Measurements from ENCODE around the gene LPP. TPM values are rescaled to one million over a fixed set of nuclear protein-coding genes. Genes with fewer than 3 reads are reported as not detected.

The LPP gene
- total and polyA plus RNA-seq, 2 of the 13 experiments (the other 11 are each of a cell fraction or from before 2014, with no cell fraction given) = 19.2 to 29.9 TPM

DNA sequence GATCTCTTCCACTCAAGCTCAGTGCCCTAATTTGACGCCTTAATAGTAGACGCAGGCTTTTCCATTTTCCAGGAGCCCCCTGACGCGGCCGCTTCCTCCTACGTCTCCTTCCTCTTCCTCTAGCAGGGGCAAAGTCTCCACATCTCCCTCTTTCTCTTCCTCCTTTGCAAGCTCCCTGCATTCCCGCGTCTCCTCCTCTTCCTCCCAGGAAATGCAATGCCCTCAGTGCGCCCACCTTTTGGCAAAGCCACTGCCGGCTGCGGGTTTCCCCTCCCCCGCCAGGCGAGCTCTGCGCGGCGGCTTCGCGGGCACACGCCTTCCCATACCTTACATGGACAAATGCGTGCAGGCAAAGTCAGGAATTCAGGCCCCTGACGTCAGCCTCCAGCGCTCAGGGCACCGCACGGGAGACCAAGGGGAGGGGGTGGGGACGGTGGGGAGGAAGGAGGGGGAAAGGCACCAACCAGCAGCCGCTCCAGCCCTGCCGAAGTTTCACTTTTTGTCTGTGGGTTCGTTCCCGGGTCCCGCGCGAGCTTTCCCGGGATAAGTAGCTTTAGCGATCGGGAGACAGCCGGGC lies 432 bp upstream of the LPP start (continued):
- TF ChIP-seq, protein P1, sequence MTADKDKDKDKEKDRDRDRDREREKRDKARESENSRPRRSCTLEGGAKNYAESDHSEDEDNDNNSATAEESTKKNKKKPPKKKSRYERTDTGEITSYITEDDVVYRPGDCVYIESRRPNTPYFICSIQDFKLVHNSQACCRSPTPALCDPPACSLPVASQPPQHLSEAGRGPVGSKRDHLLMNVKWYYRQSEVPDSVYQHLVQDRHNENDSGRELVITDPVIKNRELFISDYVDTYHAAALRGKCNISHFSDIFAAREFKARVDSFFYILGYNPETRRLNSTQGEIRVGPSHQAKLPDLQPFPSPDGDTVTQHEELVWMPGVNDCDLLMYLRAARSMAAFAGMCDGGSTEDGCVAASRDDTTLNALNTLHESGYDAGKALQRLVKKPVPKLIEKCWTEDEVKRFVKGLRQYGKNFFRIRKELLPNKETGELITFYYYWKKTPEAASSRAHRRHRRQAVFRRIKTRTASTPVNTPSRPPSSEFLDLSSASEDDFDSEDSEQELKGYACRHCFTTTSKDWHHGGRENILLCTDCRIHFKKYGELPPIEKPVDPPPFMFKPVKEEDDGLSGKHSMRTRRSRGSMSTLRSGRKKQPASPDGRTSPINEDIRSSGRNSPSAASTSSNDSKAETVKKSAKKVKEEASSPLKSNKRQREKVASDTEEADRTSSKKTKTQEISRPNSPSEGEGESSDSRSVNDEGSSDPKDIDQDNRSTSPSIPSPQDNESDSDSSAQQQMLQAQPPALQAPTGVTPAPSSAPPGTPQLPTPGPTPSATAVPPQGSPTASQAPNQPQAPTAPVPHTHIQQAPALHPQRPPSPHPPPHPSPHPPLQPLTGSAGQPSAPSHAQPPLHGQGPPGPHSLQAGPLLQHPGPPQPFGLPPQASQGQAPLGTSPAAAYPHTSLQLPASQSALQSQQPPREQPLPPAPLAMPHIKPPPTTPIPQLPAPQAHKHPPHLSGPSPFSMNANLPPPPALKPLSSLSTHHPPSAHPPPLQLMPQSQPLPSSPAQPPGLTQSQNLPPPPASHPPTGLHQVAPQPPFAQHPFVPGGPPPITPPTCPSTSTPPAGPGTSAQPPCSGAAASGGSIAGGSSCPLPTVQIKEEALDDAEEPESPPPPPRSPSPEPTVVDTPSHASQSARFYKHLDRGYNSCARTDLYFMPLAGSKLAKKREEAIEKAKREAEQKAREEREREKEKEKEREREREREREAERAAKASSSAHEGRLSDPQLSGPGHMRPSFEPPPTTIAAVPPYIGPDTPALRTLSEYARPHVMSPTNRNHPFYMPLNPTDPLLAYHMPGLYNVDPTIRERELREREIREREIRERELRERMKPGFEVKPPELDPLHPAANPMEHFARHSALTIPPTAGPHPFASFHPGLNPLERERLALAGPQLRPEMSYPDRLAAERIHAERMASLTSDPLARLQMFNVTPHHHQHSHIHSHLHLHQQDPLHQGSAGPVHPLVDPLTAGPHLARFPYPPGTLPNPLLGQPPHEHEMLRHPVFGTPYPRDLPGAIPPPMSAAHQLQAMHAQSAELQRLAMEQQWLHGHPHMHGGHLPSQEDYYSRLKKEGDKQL (CRISPR knock-in tag; IDR thresholded peaks at IDR 0.05; ENCODE audit: low read depth) = no peak
- TF ChIP-seq ZSCAN20 (CRISPR knock-in tag; IDR thresholded peaks at IDR 0.05; ENCODE audit: borderline replicate concordance) (0 out of 2 replicates have a peak, but pooled peaks have one; percentile 44), EP300 (IDR thresholded peaks at IDR 0.05; ENCODE audit: low read depth in 2 of 2, low read length in 2 of 2) (peak in 1 of 2 experiments; percentile 34; a peak in 1 of 4 replicates), EP300 (CRISPR knock-in tag; IDR thresholded peaks at IDR 0.05; ENCODE audit: borderline replicate concordance) (0 out of 2 replicates have a peak, but pooled peaks have one; percentile 20), ZNF782 (CRISPR knock-in tag; IDR thresholded peaks at IDR 0.05; ENCODE audit: borderline replicate concordance) (no peak), MZF1 (CRISPR knock-in tag; IDR thresholded peaks at IDR 0.05; ENCODE audit: borderline replicate concordance) (no peak), PHB2 (IDR thresholded peaks at IDR 0.05; ENCODE audit: partially characterized antibody) (no peak), MEF2D (CRISPR knock-in tag; IDR thresholded peaks at IDR 0.05) (peak; percentile 72), DMAP1 (CRISPR knock-in tag; IDR thresholded peaks at IDR 0.05) (peak; percentile 33; the same call in 1 of the 2 replicates), FOXO1 (CRISPR knock-in tag; IDR thresholded peaks at IDR 0.05) (peak; percentile 26; the same call in 1 of the 2 replicates), ZNF776 (CRISPR knock-in tag; IDR thresholded peaks at IDR 0.05) (peak; percentile 53; the same call in 1 of the 2 replicates), ZNF468 (CRISPR knock-in tag; IDR thresholded peaks at IDR 0.05) (no peak), ZMAT3 (CRISPR knock-in tag; conservative IDR thresholded peaks at IDR 0.05) (no peak; the same call in 1 of the 2 replicates), ZNF329 (CRISPR knock-in tag; IDR thresholded peaks at IDR 0.05; ENCODE audit: low read depth) (0 out of 2 replicates have a peak, but pooled peaks have one; percentile 27), BRD4 (CRISPR knock-in tag; IDR thresholded peaks at IDR 0.05) (peak; percentile 54; the same call in 1 of the 2 replicates), ZNF790 (CRISPR knock-in tag; IDR thresholded peaks at IDR 0.05; ENCODE audit: borderline replicate concordance) (0 out of 2 replicates have a peak, but pooled peaks have one; percentile 31), GABPA (IDR thresholded peaks at IDR 0.05; ENCODE audit: low read depth, low read length) (no peak), GABPA (CRISPR knock-in tag; IDR thresholded peaks at IDR 0.05; ENCODE audit: low read depth) (no peak), ZNF225 (CRISPR knock-in tag; IDR thresholded peaks at IDR 0.05) (no peak)
- TF ChIP-seq, protein P2, sequence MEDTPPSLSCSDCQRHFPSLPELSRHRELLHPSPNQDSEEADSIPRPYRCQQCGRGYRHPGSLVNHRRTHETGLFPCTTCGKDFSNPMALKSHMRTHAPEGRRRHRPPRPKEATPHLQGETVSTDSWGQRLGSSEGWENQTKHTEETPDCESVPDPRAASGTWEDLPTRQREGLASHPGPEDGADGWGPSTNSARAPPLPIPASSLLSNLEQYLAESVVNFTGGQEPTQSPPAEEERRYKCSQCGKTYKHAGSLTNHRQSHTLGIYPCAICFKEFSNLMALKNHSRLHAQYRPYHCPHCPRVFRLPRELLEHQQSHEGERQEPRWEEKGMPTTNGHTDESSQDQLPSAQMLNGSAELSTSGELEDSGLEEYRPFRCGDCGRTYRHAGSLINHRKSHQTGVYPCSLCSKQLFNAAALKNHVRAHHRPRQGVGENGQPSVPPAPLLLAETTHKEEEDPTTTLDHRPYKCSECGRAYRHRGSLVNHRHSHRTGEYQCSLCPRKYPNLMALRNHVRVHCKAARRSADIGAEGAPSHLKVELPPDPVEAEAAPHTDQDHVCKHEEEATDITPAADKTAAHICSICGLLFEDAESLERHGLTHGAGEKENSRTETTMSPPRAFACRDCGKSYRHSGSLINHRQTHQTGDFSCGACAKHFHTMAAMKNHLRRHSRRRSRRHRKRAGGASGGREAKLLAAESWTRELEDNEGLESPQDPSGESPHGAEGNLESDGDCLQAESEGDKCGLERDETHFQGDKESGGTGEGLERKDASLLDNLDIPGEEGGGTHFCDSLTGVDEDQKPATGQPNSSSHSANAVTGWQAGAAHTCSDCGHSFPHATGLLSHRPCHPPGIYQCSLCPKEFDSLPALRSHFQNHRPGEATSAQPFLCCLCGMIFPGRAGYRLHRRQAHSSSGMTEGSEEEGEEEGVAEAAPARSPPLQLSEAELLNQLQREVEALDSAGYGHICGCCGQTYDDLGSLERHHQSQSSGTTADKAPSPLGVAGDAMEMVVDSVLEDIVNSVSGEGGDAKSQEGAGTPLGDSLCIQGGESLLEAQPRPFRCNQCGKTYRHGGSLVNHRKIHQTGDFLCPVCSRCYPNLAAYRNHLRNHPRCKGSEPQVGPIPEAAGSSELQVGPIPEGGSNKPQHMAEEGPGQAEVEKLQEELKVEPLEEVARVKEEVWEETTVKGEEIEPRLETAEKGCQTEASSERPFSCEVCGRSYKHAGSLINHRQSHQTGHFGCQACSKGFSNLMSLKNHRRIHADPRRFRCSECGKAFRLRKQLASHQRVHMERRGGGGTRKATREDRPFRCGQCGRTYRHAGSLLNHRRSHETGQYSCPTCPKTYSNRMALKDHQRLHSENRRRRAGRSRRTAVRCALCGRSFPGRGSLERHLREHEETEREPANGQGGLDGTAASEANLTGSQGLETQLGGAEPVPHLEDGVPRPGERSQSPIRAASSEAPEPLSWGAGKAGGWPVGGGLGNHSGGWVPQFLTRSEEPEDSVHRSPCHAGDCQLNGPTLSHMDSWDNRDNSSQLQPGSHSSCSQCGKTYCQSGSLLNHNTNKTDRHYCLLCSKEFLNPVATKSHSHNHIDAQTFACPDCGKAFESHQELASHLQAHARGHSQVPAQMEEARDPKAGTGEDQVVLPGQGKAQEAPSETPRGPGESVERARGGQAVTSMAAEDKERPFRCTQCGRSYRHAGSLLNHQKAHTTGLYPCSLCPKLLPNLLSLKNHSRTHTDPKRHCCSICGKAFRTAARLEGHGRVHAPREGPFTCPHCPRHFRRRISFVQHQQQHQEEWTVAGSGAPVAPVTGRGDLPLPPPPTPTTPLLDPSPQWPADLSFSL (CRISPR knock-in tag; IDR thresholded peaks at IDR 0.05) = no peak
